Left lobe of liver (tissue), 2 donors: ENCODE results near the gene MS4A8. TPM values are rescaled to one million over a fixed set of nuclear protein-coding genes. Genes with fewer than 3 reads are reported as not detected.
"Not testable (repeated sequence)": the region's sequence is repeated elsewhere in the genome, so short reads cannot be mapped to it uniquely, and the experiment has no call there.

Experiments
- ATAC-seq: fragments of 200-7000 bp; cut with Tn5 transposase; one replicate; pipeline ENCODE4 v1.9.1; 2020; ENCODE audit warnings: mild to moderate bottlenecking, moderate library complexity
- DNase-seq: peaks from one replicate; pipeline ENCODE4 v3.0.0-alpha.2; 2020; ENCODE audit warnings: low spot score
- total RNA-seq: library from RNA; stranded (reverse); gene quantifications from one replicate; pipeline ENCODE4 v1.2.1, GENCODE V29; 2021
- donor health status: DM: no; HTN: no; CAD: no; lungs with moderate emphysema.
- donor health status: DM: no; HTN: yes; CAD: no.

Gene MS4A8
- total RNA-seq, 1 donor from 2014 or later: not detected

- ATAC-seq (no peak), DNase-seq (no peak)
These were observed 25.0 kb downstream of the MS4A8 start, which contains the start of gene MS4A18 for GRCh38 chr11:60724420-60724819. Gene MS4A18, plus strand, starts transcription at chr11:60724720.

- DNase-seq: no peak
- ATAC-seq: no peak
These were observed 26.2 kb downstream of the MS4A8 start for GRCh38 chr11:60725592-60725991.

GRCh38 chr11:60731586-60731985 lies 32.2 kb downstream of the MS4A8 start:
- DNase-seq (no peak), ATAC-seq (no peak)

DNA sequence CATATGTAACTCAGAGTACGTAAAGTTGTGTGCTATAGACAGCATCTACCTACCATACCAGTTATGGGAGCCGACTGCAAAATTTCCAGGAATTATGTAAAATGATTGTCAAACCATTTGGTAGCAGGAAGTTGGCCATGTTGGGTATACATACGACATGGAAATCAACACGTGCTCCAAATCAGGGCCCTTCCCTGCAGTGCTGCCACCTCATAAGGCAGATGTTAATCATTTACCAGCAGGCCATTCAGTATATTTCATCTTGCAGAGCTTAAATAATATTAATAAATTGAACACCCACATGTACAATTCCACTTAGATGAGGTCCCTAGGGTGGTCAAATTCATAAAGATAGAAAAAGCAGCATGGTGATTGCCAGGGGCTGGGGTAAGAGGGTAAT lies 34.9 kb downstream of the MS4A8 start:
- DNase-seq (no peak), ATAC-seq (no peak)

DNA sequence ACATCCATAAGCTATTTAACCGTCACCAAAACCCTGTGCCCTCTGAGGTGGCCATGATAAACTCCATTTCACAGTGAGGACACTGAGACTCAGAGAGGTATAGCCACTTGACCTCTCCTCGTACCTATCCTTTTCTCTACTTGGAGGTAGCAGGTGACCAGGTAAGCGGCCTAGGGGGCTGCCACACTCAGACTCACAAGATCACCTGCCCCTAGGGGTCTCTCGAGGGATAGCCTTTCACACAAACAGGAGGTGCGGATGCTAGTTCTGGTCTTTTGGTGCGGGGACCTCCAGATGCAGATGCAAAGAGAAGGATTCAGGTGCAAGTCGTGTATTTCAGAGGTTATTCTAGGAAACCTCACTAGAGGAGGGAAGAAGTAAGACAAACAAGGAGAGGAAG lies 39.7 kb downstream of the MS4A8 start:
- ATAC-seq (no peak), DNase-seq (no peak)

GRCh38 chr11:60740573-60740972 lies 41.2 kb downstream of the MS4A8 start:
- ATAC-seq: no peak
- DNase-seq: no peak

DNA sequence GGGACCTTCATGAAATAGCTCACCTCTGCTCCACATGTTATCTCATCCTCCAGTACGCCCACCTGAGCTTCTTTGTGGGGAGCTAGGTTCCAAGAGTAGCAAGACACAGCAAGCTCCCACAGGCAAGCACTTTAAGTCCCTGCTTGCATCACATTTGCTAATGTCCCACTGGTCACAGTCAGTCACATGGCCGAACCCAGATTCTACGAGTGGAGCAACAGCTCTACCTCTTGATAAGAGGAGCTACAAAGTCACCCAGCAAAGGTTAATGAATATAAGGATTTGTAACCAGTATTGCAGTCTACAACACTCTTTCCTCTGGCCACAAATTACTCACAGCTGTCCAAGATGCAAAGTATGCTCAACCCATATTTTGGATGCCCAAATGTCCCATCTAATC lies 42.0 kb downstream of the MS4A8 start:
- ATAC-seq (no peak), DNase-seq (no peak)

GRCh38 chr11:60743058-60743457 lies 43.6 kb downstream of the MS4A8 start:
- ATAC-seq (no peak), DNase-seq (no peak)

GRCh38 chr11:60744114-60744513 lies 44.7 kb downstream of the MS4A8 start:
- ATAC-seq (no peak), DNase-seq (no peak)

DNA sequence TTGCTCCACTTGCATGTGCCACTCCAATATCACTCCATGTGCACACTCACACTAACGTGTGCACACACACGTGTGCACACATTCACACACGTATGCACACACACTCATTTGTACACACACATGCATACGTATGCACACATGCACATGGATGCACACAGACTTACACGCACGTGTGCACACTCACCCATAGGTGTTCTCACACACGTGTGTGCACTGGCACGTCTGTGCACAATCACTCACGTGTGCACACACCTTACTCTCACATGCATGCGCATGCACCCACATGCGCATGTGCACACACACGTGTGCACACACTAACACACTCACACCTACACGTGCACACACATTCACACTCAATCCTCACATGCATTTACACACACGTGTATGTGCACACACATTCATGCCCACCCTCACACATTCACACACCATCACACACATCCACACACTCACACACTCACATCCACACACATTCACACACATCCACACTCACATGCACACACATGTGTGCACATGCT lies 48.0 kb downstream of the MS4A8 start:
- DNase-seq (no peak), ATAC-seq (no peak)

DNA sequence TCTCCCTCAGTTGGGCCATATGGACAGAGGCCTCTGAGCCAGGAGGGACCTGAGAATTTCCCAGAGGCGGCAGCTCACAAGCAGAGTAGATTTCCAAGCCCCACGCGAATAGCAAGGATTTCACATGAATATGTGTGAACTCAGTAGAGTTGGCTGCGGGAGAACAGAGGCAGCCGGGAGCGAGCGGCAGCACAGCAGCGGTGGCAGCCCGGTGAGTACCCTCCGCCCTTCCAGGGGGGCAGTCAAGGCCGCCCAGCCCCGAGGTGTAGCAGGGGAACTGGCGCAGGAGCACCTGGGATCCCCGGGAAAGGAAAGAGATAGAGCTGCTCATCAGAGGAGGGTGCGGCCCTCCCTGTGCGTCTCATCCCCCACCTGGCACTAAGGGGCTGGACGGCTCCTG lies 48.8 kb downstream of the MS4A8 start:
- DNase-seq: no peak
- no peak for ATAC-seq

DNA sequence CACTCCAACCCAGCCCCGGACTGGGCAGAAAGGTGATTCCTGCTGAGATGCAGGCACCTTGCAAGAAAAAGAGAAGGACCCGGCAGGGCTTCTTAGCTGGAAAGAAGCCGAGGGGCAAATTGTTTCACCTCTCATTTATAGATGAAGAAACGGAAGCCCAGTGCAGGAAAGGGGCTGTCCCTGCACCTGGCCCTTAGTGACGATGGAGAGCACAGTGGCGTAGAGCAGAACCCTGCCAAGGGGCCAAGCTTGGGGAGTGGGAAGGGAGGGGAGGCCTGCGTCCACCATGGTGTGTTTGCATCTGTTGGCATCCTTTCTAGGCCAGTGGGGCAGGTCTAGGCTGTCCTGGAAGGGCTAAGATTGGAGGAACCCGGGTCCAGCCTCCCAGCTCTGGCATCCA lies 49.4 kb downstream of the MS4A8 start:
- no peak for ATAC-seq
- no peak for DNase-seq

GRCh38 chr11:60750911-60751310 lies 51.5 kb downstream of the MS4A8 start:
- no peak for ATAC-seq
- no peak for DNase-seq

GRCh38 chr11:60753309-60753708 lies 53.9 kb downstream of the MS4A8 start:
- DNase-seq: no peak
- no peak for ATAC-seq

- ATAC-seq: no peak
- no peak for DNase-seq
These were observed 55.5 kb downstream of the MS4A8 start for GRCh38 chr11:60754887-60755286.

DNA sequence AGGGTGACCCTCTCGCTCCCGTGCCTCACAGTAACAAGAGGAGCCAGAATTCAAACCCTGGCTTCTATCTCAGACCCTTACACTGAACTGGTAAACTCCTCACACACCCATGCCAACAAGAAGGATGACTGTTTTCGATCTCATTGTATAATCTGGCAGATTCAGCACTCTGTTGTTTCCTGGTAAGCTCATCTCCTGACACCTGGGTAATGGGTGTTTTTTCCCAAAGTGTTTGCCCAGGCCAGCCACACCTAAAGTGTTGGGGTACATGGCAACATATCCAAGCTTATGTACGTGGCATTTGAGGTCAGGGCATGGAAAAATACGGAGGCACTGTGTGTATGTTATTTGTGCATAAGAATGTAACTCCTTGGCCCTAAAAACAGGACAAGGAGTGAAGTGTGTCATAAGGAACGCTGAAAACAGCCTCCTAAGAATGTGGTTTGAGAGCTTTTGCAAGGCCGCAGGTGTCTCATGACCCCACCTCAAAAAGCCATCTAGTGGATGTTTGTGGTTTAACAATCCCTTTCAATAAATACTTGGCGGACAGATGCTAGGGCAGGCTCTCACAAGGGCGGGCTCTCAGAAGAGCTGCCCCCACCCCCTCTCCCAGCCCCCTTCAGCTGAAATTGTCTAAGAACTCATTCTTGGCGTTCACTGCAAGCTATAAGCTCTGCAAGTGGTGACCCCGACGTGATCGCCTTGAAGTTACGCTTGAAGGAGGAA lies 57.1 kb downstream of the MS4A8 start, which contains the start of gene MS4A15:
Gene MS4A15 (plus strand): TSS at position 561 of the 726 bp plus-strand sequence. CDS start 6,867 bp downstream, outside the sequence.
- DNase-seq: no peak
- ATAC-seq: peak; percentile 54

DNA sequence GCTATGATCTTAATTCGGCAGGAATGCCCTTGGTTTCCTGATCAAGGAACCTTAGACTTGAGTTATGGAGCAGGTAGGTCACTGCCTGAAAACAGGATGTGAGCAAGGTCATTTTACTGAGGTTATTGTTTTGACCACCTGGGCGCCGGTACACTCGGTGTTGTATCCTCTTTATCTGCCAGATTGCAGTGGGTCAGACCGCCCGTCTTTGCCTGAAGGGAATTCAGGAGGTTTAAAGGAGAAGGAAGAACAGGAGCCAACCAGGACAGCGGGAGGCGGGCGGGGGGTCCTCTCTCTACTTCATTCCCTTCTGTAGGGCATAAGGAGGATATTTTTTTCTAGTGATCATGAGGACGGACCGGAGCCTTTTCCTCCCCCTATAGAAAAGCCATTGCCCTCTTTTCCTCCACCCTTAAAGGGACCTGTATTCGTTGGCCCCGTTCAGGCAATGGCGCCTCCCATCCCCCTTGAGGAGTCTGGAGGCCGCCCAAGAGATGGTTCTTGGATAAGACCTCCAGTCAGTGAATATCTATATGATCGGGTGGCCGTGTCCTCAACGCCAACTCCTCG lies 57.9 kb downstream of the MS4A8 start:
- ATAC-seq (no peak), DNase-seq (no peak)

- not testable (repeated sequence) for ATAC-seq, DNase-seq
These were observed 59.3 kb downstream of the MS4A8 start for GRCh38 chr11:60758671-60759070.

- not testable (repeated sequence) for DNase-seq, ATAC-seq
These were observed 60.2 kb downstream of the MS4A8 start for GRCh38 chr11:60759438-60760225.

- DNase-seq: no peak
- no peak for ATAC-seq
These were observed 62.2 kb downstream of the MS4A8 start for GRCh38 chr11:60761436-60762190.
